Astrocyte (in vitro differentiated cells and primary cell): ENCODE measurements around the gene PSME1.

Experiments used
- EZH2 ChIP-seq: IDR thresholded peaks from 2 replicates; pipeline ENCODE4 v1.6.1; 2012; ENCODE audit warnings: mild to moderate bottlenecking, low read length, inconsistent platforms; ENCODE audit not compliant: insufficient read depth
- TF ChIP-seq, protein P1 (sequence below): IDR thresholded peaks from 2 replicates; pipeline ENCODE4 v1.5.1; 2011; ENCODE audit warnings: low read depth, mild to moderate bottlenecking, inconsistent platforms, low read length, moderate library complexity; ENCODE audit not compliant: insufficient read depth

DNA sequence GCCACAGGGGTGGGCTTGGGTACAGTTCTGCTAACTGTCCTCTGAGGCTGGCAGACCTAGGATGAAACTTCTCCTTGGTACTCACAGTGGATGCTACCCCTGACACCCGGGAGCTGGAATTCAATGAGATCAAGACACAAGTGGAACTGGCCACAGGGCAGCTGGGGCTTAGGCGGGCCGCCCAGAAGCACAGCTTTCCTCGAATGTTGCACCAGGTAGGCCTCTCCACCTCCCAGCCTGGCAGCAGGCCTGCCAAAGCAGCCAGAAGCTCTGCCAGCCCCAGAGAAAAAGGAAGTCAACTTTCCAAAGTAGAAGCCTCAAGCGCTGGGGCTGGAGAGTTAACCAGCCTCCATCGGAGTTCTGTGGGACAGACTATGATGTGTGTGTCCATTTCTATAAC is 18.8 kb upstream of the PSME1 start:
- TF ChIP-seq, protein P1, sequence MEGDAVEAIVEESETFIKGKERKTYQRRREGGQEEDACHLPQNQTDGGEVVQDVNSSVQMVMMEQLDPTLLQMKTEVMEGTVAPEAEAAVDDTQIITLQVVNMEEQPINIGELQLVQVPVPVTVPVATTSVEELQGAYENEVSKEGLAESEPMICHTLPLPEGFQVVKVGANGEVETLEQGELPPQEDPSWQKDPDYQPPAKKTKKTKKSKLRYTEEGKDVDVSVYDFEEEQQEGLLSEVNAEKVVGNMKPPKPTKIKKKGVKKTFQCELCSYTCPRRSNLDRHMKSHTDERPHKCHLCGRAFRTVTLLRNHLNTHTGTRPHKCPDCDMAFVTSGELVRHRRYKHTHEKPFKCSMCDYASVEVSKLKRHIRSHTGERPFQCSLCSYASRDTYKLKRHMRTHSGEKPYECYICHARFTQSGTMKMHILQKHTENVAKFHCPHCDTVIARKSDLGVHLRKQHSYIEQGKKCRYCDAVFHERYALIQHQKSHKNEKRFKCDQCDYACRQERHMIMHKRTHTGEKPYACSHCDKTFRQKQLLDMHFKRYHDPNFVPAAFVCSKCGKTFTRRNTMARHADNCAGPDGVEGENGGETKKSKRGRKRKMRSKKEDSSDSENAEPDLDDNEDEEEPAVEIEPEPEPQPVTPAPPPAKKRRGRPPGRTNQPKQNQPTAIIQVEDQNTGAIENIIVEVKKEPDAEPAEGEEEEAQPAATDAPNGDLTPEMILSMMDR: no peak
- TF ChIP-seq EZH2: no peak
